ENCODE measurements around the gene NHLH2.

Gene NHLH2

GRCh38 chr1:115865704-115866380 is 24.9 kb upstream of the NHLH2 start:
- Histone ChIP-seq H3K4me3 (ENCODE audit: low read length) (no peak overlapping the region), H3K9me3 (ENCODE audit: low read length) (no peaks in the 10 kb centered on the region), H3K4me1 (ENCODE audit: insufficient read depth, low read length) (no peaks in the 10 kb centered on the region), H3K36me3 (ENCODE audit: insufficient read depth, low read length) (no peaks in the 10 kb centered on the region), H2AFZ (ENCODE audit: low read depth, low read length) (no peak overlapping the region), H3K27me3 (ENCODE audit: insufficient read depth, low read length) (peaks cover 2% of the 10 kb centered on the region)

- Histone ChIP-seq H2AFZ (ENCODE audit: low read depth, low read length) (no peak overlapping the region), H3K4me1 (ENCODE audit: insufficient read depth, low read length) (no peaks in the 10 kb centered on the region), H3K36me3 (ENCODE audit: insufficient read depth, low read length) (no peaks in the 10 kb centered on the region), H3K9me3 (ENCODE audit: low read length) (no peaks in the 10 kb centered on the region), H3K4me3 (ENCODE audit: low read length) (no peak overlapping the region), H3K27me3 (ENCODE audit: insufficient read depth, low read length) (peaks cover 2% of the 10 kb centered on the region)
Observed at GRCh38 chr1:115862403-115862802, 21.5 kb upstream of the NHLH2 start.

- Histone ChIP-seq H3K4me3 (ENCODE audit: low read length) (no peak overlapping the region), H2AFZ (ENCODE audit: low read depth, low read length) (no peak overlapping the region), H3K4me1 (ENCODE audit: insufficient read depth, low read length) (no peaks in the 10 kb centered on the region), H3K9me3 (ENCODE audit: low read length) (no peaks in the 10 kb centered on the region), H3K27me3 (ENCODE audit: insufficient read depth, low read length) (no peaks in the 10 kb centered on the region), H3K36me3 (ENCODE audit: insufficient read depth, low read length) (no peaks in the 10 kb centered on the region)
Observed at GRCh38 chr1:115854005-115854404, 13.1 kb upstream of the NHLH2 start.

GRCh38 chr1:115850937-115851336 is 10.0 kb upstream of the NHLH2 start:
- Histone ChIP-seq H3K4me1 (ENCODE audit: insufficient read depth, low read length) (no peaks in the 10 kb centered on the region), H3K36me3 (ENCODE audit: insufficient read depth, low read length) (no peaks in the 10 kb centered on the region), H2AFZ (ENCODE audit: low read depth, low read length) (no peak overlapping the region), H3K9me3 (ENCODE audit: low read length) (no peaks in the 10 kb centered on the region), H3K4me3 (ENCODE audit: low read length) (no peak overlapping the region), H3K27me3 (ENCODE audit: insufficient read depth, low read length) (no peaks in the 10 kb centered on the region)

GRCh38 chr1:115847787-115848186 is 6.9 kb upstream of the NHLH2 start:
- H3K27me3 ChIP-seq (ENCODE audit: insufficient read depth, low read length), result no peaks in the 10 kb centered on the region
- H3K4me3 ChIP-seq (ENCODE audit: low read length), result no peak overlapping the region
- H3K36me3 ChIP-seq (ENCODE audit: insufficient read depth, low read length), result no peaks in the 10 kb centered on the region
- no peaks in the 10 kb centered on the region for H3K9me3 ChIP-seq (ENCODE audit: low read length)
- no peaks in the 10 kb centered on the region for H3K4me1 ChIP-seq (ENCODE audit: insufficient read depth, low read length)
- H2AFZ ChIP-seq (ENCODE audit: low read depth, low read length), result no peak overlapping the region

- Histone ChIP-seq H3K36me3 (ENCODE audit: insufficient read depth, low read length) (no peaks in the 10 kb centered on the region), H3K4me3 (ENCODE audit: low read length) (no peak overlapping the region), H3K27me3 (ENCODE audit: insufficient read depth, low read length) (peaks cover 35% of the 10 kb centered on the region), H3K4me1 (ENCODE audit: insufficient read depth, low read length) (peaks cover 2% of the 10 kb centered on the region), H3K9me3 (ENCODE audit: low read length) (peaks cover 16% of the 10 kb centered on the region), H2AFZ (ENCODE audit: low read depth, low read length) (no peak overlapping the region)
Observed at GRCh38 chr1:115842948-115843347, 2.0 kb upstream of the NHLH2 start.

- no peak overlapping the region for H2AFZ ChIP-seq (ENCODE audit: low read depth, low read length)
- H3K9me3 ChIP-seq (ENCODE audit: low read length), result peaks cover 19% of the 10 kb centered on the region
- peak overlapping the region; percentile 6 for H3K4me3 ChIP-seq (ENCODE audit: low read length)
- no peaks in the 10 kb centered on the region for H3K36me3 ChIP-seq (ENCODE audit: insufficient read depth, low read length)
- peaks cover 2% of the 10 kb centered on the region for H3K4me1 ChIP-seq (ENCODE audit: insufficient read depth, low read length)
- H3K27me3 ChIP-seq (ENCODE audit: insufficient read depth, low read length), result peaks cover 50% of the 10 kb centered on the region
Observed at GRCh38 chr1:115839679-115840237, 1.2 kb downstream of the NHLH2 start.

- peaks cover 2% of the 10 kb centered on the region for H3K4me1 ChIP-seq (ENCODE audit: insufficient read depth, low read length)
- peak overlapping the region; percentile 6 for H3K4me3 ChIP-seq (ENCODE audit: low read length)
- peaks cover 50% of the 10 kb centered on the region for H3K27me3 ChIP-seq (ENCODE audit: insufficient read depth, low read length)
- no peak overlapping the region for H2AFZ ChIP-seq (ENCODE audit: low read depth, low read length)
- peaks cover 19% of the 10 kb centered on the region for H3K9me3 ChIP-seq (ENCODE audit: low read length)
- H3K36me3 ChIP-seq (ENCODE audit: insufficient read depth, low read length), result no peaks in the 10 kb centered on the region
Observed at GRCh38 chr1:115839029-115839678, 1.8 kb downstream of the NHLH2 start.

- H3K9me3 ChIP-seq (ENCODE audit: low read length), result peaks cover 19% of the 10 kb centered on the region
- no peak overlapping the region for H2AFZ ChIP-seq (ENCODE audit: low read depth, low read length)
- peaks cover 2% of the 10 kb centered on the region for H3K4me1 ChIP-seq (ENCODE audit: insufficient read depth, low read length)
- no peak overlapping the region for H3K4me3 ChIP-seq (ENCODE audit: low read length)
- peaks cover 50% of the 10 kb centered on the region for H3K27me3 ChIP-seq (ENCODE audit: insufficient read depth, low read length)
- H3K36me3 ChIP-seq (ENCODE audit: insufficient read depth, low read length), result no peaks in the 10 kb centered on the region
Observed at GRCh38 chr1:115838431-115839028, 2.4 kb downstream of the NHLH2 start.

- no peak overlapping the region for H3K4me3 ChIP-seq (ENCODE audit: low read length)
- H2AFZ ChIP-seq (ENCODE audit: low read depth, low read length), result no peak overlapping the region
- no peaks in the 10 kb centered on the region for H3K36me3 ChIP-seq (ENCODE audit: insufficient read depth, low read length)
Observed at GRCh38 chr1:115837740-115838421, 3.0 kb downstream of the NHLH2 start.

GRCh38 chr1:115837341-115837739 is 3.6 kb downstream of the NHLH2 start:
- peaks cover 50% of the 10 kb centered on the region for H3K27me3 ChIP-seq (ENCODE audit: insufficient read depth, low read length)
- H3K4me3 ChIP-seq (ENCODE audit: low read length), result no peak overlapping the region

More at GRCh38 chr1:115837740-115838421, 3.0 kb downstream of the NHLH2 start:
- Histone ChIP-seq H3K4me1 (ENCODE audit: insufficient read depth, low read length) (peaks cover 2% of the 10 kb centered on the region), H3K27me3 (ENCODE audit: insufficient read depth, low read length) (peaks cover 50% of the 10 kb centered on the region), H3K9me3 (ENCODE audit: low read length) (peaks cover 19% of the 10 kb centered on the region)

GRCh38 chr1:115833856-115834255 is 7.1 kb downstream of the NHLH2 start:
- Histone ChIP-seq H3K36me3 (ENCODE audit: insufficient read depth, low read length) (no peaks in the 10 kb centered on the region), H3K27me3 (ENCODE audit: insufficient read depth, low read length) (peaks cover 32% of the 10 kb centered on the region), H3K4me3 (ENCODE audit: low read length) (no peak overlapping the region), H3K4me1 (ENCODE audit: insufficient read depth, low read length) (no peaks in the 10 kb centered on the region), H3K9me3 (ENCODE audit: low read length) (peaks cover 12% of the 10 kb centered on the region), H2AFZ (ENCODE audit: low read depth, low read length) (no peak overlapping the region)

More at GRCh38 chr1:115837341-115837739, 3.6 kb downstream of the NHLH2 start:
- Histone ChIP-seq H3K9me3 (ENCODE audit: low read length) (peaks cover 19% of the 10 kb centered on the region), H2AFZ (ENCODE audit: low read depth, low read length) (no peak overlapping the region), H3K4me1 (ENCODE audit: insufficient read depth, low read length) (peaks cover 2% of the 10 kb centered on the region), H3K36me3 (ENCODE audit: insufficient read depth, low read length) (no peaks in the 10 kb centered on the region)

GRCh38 chr1:115832651-115833050 is 8.3 kb downstream of the NHLH2 start:
- H3K36me3 ChIP-seq (ENCODE audit: insufficient read depth, low read length), result no peaks in the 10 kb centered on the region
- H2AFZ ChIP-seq (ENCODE audit: low read depth, low read length), result no peak overlapping the region
- H3K9me3 ChIP-seq (ENCODE audit: low read length), result peaks cover under 1% of the 10 kb centered on the region
- H3K4me1 ChIP-seq (ENCODE audit: insufficient read depth, low read length), result peaks cover 6% of the 10 kb centered on the region
- no peak overlapping the region for H3K4me3 ChIP-seq (ENCODE audit: low read length)
- peaks cover 24% of the 10 kb centered on the region for H3K27me3 ChIP-seq (ENCODE audit: insufficient read depth, low read length)
